AG08395 (cell line): ENCODE results near the gene KIF16B.
A peak's percentile ranks its signal among the peaks of the same experiment; 100 is the strongest.

Experiments
- DNase-seq: peaks from one replicate; pipeline ENCODE4 v3.0.0; 2012; ENCODE audit warnings: mixed read lengths, low spot score

Gene KIF16B

GRCh38 chr20:16433293-16433580, 140.0 kb downstream of the KIF16B start:
- no peak for DNase-seq

DNA sequence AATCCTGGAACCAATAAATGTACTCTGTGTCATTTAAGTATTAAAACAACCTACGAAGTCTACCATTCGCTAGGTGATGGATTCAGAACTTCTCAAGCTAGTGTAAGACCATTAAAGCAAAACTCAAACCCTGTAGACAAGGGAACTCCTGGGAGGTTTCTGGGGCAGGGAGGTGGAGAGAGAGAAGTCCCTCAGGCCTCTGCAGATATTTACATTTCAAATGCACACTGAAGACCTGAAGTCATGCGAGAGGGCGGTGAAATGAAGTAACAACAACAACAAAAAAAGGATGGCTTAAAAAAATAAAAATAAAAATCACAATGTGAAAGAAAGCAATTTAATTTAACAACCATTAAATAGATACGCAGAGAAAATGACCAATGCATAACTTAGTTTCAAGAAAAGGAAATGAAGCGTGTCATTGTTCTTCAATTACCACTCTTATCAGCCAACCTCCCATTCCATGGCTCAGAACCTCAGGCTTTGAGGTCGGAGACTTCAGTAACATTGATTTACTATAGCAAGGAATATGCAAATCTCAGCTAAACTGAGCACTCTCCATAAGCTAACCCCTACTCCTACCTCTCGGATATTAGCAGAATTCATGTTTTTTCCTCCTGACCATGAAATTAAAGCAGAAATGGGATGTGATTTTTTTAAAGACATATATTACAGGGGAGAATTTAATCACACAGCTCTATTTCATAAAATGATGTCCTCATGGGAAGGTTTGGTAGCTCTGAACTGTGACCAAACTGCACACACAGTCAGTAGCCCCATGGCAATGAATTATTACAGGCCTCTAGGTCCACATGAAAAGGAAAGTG, 140.6 kb downstream of the KIF16B start:
- DNase-seq, result no peak

GRCh38 chr20:16428112-16428511, 145.1 kb downstream of the KIF16B start:
- no peak for DNase-seq

DNA sequence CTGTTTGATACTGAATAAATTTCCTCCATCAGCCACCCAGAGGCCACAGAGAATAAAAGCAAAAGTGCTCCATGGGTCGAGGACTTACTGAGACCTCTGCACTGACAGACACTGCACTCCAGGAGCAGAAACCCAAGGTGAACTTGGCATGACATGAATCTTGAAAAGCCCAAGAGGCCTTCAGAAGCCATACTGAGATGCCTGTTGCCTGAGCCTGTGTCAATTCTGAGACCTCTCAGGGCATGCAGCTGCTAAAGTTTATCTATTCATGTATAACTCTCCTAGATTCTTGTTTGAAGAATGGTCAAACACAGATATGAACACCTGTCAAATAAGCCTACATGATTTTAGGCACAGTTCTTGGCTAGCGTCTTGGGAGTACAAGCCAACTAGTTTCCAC, 145.7 kb downstream of the KIF16B start:
- no peak for DNase-seq

GRCh38 chr20:16424780-16425179, 148.5 kb downstream of the KIF16B start:
- no peak for DNase-seq

DNA sequence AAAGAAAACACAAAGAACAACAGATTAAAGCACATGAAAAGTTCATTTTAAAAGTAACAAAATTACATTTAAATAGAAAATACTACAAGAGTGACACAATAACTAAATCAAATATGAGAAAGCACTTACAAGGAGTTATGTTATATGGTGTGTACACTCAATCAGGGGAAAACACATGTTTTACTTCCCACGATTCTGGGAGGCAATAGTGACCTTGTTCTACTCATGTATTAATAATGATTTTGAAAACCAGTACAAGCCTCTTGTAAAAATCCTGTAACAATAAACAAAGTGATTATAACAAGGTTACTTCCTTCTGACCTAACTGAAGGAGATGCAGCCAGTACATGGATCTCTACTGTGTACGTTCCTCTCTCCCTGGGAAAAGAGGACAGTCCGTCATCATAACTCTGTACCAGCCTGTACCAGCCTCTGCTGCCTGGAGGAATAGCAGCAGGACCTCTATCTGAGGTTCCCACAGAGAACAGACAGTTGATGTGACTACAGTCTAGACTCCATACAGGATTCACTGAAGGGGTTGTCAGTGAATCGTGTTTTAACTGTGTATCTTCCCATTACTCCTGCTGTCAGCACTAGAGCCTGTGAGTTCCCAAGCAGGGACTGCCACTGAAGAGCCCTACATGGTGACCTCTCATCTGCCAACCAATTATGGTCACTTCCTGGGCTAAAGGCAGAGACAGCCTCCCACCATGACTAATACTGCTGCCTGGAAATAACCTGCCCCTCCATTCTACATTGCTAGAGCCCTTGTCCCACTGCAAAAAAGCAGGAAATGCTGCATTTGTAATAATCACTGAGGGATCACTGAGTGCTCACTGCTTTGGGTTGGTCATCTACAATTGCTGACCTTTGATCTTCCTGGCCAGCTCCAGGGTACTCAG, 149.7 kb downstream of the KIF16B start:
- DNase-seq, result no peak

- no peak for DNase-seq
Measured at GRCh38 chr20:16419138-16419715, 154.0 kb downstream of the KIF16B start.

DNA sequence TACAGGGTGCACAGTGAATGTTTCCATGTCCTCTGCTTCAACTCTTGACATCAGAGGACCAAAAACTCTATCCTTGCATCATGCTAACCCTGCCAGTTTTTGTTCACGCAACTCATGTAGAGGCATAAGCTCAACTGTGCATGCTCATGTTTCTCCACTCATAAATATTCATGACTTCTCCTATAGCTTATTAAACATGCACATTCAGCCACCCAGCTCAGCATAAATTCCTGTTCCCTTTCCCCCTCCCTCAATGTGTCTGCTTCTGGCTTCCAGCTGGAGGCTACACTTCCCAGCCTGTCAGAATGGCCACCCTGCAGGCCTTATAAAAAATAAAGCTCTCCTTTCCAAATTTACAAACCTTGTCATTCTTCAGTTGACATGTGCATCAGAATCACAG, 154.6 kb downstream of the KIF16B start:
- no peak for DNase-seq

DNA sequence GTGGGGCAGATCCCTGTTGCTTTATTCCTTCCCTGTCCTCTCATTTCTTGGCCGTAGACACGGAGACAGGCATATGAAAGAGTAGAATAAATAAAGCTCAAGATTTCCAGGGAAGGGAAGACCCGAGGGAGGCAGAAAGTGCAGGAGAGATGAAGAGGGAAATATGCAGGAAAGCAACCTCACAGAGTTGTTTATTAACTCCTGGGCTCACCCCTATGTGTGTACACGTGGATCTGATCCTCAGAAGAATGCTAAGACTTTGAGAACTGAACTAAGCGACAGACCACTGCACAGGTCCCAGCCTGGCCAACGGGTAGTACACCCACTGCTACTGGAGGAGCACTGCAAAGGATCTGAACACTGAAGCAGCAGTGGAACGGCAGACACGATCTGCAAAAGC, 156.2 kb downstream of the KIF16B start:
- no peak for DNase-seq

DNA sequence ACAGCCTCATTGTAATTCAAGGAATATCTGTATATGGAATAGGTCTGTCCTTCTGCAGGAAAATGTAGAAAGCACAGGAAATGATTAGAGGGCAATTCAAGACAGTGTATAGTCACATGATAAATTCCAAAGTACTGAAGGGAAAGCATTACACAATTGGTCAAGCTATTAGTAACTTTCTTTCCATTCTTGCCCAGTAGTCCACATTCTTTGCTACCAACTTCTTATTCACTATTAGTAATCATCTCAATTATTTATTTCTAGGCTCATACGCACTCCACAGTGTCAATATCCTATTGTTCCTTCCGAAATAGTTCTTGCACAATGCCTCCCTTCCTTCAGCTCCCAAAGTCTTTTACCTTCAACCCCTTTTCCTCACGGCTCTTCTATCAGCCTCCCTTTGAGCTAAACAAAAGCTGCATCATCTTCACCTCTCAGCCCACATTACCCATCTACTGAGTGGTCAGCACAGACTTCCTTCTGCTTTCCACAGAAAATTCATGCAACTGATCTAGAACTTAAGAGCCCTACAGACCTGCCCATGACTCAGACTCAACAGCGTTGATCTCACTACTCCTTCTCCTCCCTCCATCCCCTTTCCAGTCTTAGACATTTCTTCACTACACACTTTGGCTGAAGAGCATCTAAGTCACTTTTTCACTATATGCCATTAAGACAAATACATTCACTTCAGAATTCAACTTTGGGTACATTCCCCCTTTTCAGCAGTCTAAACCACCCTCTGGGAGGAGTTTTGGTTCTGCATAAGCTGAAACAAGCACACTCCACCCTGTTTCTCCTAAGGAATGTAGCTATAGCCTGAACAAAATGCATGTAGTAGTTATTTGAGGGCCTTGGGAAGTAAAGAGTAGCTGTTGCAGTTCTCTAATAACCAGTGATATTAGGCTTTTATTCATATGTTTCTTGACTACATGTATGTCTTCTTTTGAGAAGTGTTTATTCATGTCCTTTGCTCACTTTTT, 157.9 kb downstream of the KIF16B start:
- DNase-seq, result peak; percentile 20

DNA sequence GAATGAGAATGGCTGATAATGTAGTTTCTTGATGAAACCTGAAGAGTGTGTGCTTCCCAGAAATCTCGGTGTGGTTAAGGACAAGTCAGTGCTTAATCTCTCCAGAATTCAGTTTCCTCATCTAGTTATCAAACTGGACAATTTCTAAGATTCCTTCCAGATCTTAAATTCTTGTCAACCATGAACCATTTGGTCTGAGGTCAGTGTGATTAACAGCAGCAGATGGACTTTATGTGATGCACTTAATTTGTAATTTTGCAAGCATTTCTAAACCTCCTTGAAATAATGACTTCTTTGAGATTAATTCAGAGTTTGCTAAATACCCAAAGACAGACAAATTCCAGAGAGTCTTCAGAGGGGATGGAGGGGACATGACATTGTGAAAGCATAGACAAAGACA, 160.3 kb downstream of the KIF16B start:
- no peak for DNase-seq

GRCh38 chr20:16411361-16411760, 161.9 kb downstream of the KIF16B start:
- DNase-seq, result no peak

DNA sequence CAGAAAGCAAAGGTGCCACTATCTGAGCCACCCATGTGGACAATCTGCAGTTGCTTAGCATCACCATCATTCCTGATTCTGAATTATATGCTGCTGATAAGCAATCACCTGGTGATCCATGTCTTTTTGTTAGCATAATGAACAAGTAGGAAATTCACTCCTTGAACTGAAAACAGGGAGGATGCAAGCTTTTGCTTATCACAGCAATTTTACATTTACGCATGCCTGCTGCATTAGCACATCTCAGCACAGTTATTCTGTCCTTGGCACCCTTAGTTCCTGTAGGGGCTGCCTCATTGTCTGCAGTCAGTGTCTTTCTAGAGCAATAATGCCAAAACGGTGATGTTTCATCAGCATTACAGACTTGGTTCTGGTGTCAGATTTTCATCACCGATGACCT, 162.6 kb downstream of the KIF16B start:
- no peak for DNase-seq

DNA sequence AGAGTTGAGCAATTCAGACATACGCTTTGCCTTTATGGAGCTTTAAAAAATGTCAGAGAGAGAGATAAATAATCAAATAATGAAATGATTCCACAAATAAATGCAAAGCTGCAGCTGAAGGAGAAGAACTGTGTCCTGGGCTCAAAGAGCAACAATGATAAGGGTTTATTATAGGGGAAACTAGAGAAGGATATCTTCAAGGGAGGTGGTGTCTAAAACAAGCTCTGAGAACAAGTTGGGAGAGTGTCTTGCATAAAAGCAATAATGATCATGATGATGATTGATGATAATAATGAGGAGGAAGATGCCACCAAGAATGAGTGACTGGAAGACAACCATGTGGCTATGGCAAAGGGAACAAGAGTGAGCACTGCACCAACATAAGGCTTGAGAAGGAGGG, 164.3 kb downstream of the KIF16B start:
- no peak for DNase-seq

DNA sequence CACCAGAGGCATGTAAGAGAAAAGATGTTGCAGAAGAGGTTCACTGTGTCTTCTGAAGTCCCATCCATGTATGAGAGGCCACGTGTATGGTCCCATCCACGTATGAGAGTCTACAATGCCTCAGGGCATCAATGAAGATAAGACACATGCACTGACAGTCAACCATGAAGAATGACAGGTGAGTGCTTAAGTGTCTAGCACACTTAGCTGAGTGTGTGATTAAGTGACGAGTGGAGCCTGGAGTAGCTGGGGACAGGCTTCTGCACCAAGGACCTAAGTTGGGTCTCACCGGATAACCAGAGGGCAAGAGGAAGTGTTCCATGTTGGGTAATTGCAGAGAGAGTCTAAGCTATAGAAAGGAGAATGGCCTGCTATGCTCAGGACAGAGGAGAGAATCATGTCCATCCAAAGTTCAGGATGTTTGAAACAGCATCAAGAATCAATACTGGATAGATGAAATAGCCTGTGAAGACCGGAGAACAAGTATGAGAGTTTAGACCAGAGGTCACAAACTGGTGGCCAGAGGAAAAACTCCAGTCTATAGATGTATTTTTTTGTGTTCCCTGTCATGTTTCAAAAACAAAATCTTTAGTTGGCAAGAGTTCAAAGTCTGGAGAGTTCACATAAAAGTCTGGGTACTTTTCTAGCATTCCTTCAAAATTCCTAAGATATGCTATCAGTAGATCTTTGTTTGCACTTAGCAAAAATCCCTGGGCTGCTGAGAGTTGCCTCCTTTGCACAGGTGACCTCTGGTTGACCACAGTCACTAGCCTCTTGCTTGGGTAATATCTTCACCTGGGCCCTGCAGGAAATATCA, 165.8 kb downstream of the KIF16B start:
- DNase-seq, result no peak

DNA sequence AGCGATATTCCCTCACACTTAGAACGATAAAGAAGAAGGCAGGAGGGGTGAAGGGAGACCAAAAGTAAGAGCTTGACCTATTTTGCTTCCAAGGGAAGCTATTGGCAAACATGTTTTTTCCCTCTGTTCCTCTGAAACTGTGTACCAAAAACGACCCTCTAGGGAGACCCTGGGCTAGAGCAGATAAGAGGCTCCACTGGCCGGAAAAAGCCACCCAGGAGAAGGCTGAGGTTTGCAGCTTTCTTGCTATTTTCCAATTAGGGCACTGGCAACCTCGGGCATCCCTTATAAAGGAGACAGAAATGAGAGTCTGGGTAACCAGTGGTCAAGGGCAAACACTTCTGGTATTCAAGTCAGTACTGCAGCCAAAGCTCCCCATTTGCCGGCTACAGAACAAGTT, 168.0 kb downstream of the KIF16B start:
- no peak for DNase-seq

- DNase-seq, result no peak
Measured at GRCh38 chr20:16404640-16405039, 168.6 kb downstream of the KIF16B start.

GRCh38 chr20:16404171-16404570, 169.1 kb downstream of the KIF16B start:
- no peak for DNase-seq

DNA sequence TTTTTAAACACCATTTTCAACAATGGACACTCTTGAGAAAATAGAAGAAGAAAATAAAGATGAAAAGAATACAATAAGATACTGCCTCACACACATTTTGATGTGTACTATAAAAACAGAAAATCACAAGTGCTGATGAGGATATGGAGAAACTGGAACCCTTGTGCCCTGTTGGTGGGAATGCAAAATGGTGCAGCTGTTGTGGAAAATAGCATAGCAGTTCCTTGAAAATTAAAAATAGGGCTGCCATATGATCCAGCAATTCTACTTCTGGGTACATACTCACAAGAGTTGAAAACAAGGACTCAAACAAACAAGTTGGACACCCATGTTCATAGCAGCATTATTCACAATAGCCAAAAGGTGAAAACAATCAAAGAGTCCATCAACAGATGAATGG, 173.0 kb downstream of the KIF16B start:
- DNase-seq, result no peak

DNA sequence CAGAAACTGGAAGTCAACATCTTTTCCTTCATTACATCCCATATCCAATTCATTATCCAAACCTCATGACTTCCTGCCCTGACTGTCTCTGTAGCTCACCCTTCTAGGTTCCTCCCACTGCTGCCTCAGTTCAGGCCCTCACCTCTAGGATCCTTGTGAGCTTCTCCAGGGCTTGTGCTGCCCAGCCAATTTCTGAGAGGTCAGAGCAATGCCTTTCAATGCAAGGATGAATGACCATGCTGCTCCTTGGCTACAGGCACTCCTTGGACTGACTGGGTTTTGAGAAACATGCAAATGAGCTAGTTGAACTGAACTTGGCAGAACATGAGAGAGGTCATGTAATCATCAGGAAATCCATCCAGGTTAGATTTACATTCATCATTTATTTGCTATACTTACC, 173.4 kb downstream of the KIF16B start:
- no peak for DNase-seq

GRCh38 chr20:16397086-16397485, 176.2 kb downstream of the KIF16B start:
- DNase-seq, result peak; percentile 26
